COLO829 (cell line): Measurements from ENCODE around the gene SH3GL1.
A peak's percentile ranks its signal among the peaks of the same experiment; 100 is the strongest.

Experiments used
- DNase-seq: peaks from one replicate; pipeline ENCODE4 v3.0.0; 2012; ENCODE audit warnings: low spot score

The SH3GL1 gene

GRCh38 chr19:4396949-4397783 lies 3.2 kb downstream of the SH3GL1 start:
- DNase-seq: no peak

- DNase-seq: no peak
Observed at GRCh38 chr19:4393947-4394590, 6.3 kb downstream of the SH3GL1 start.

GRCh38 chr19:4391701-4392483 lies 8.5 kb downstream of the SH3GL1 start:
- DNase-seq: no peak

GRCh38 chr19:4391306-4391693 lies 9.0 kb downstream of the SH3GL1 start:
- DNase-seq: no peak

- DNase-seq: no peak
Observed at GRCh38 chr19:4390567-4391305, 9.6 kb downstream of the SH3GL1 start.

GRCh38 chr19:4390017-4390566 lies 10.3 kb downstream of the SH3GL1 start:
- no peak for DNase-seq

- no peak for DNase-seq
Observed at GRCh38 chr19:4389511-4390016, 10.8 kb downstream of the SH3GL1 start.

GRCh38 chr19:4389064-4389375 lies 11.3 kb downstream of the SH3GL1 start:
- no peak for DNase-seq

- DNase-seq: no peak
Observed at GRCh38 chr19:4388337-4389063, 11.8 kb downstream of the SH3GL1 start.

GRCh38 chr19:4386041-4386782 lies 14.1 kb downstream of the SH3GL1 start:
- DNase-seq: peak; percentile 53

GRCh38 chr19:4385291-4386040 lies 14.9 kb downstream of the SH3GL1 start:
- DNase-seq: no peak

- DNase-seq: no peak
Observed at GRCh38 chr19:4380254-4380727, 20.1 kb downstream of the SH3GL1 start.

GRCh38 chr19:4379383-4380253 lies 20.7 kb downstream of the SH3GL1 start:
- peak; percentile 30 for DNase-seq

- DNase-seq: no peak
Observed at GRCh38 chr19:4378886-4379285, 21.5 kb downstream of the SH3GL1 start.

GRCh38 chr19:4376991-4377781 lies 23.2 kb downstream of the SH3GL1 start:
- DNase-seq: no peak

GRCh38 chr19:4376671-4376990 lies 23.7 kb downstream of the SH3GL1 start:
- DNase-seq: no peak

- DNase-seq: no peak
Observed at GRCh38 chr19:4376028-4376670, 24.2 kb downstream of the SH3GL1 start.
